ENCODE data around the gene CIART.

Gene CIART

GRCh38 chr1:150256554-150257341 lies 25.6 kb upstream of the CIART start:
- H3K4me3 ChIP-seq (ENCODE audit: low read depth, low read length): no peak overlapping the region
- TF ChIP-seq CTCF (IDR thresholded peaks at IDR 0.05; ENCODE audit: borderline replicate concordance, insufficient read depth, low read depth, low read length): no peak

GRCh38 chr1:150257624-150258585 lies 24.4 kb upstream of the CIART start, which contains the start of gene CA14:
TSS of gene CA14 (plus strand) at chr1:150257774. CDS start at chr1:150258129, 355 bp downstream.
- H3K4me3 ChIP-seq (ENCODE audit: low read depth, low read length): no peak within 1 kb of the TSS
- TF ChIP-seq CTCF (IDR thresholded peaks at IDR 0.05; ENCODE audit: borderline replicate concordance, insufficient read depth, low read depth, low read length): no peak

GRCh38 chr1:150259217-150259616 lies 23.1 kb upstream of the CIART start:
- H3K4me3 ChIP-seq (ENCODE audit: low read depth, low read length): no peak overlapping the region
- TF ChIP-seq CTCF (IDR thresholded peaks at IDR 0.05; ENCODE audit: borderline replicate concordance, insufficient read depth, low read depth, low read length): no peak

GRCh38 chr1:150259758-150260669 lies 22.3 kb upstream of the CIART start:
- no peak for TF ChIP-seq CTCF (IDR thresholded peaks at IDR 0.05; ENCODE audit: borderline replicate concordance, insufficient read depth, low read depth, low read length)
- H3K4me3 ChIP-seq (ENCODE audit: low read depth, low read length): no peak overlapping the region

GRCh38 chr1:150261367-150261766 lies 21.0 kb upstream of the CIART start:
- H3K4me3 ChIP-seq (ENCODE audit: low read depth, low read length): no peak overlapping the region
- TF ChIP-seq CTCF (IDR thresholded peaks at IDR 0.05; ENCODE audit: borderline replicate concordance, insufficient read depth, low read depth, low read length): no peak
